IPS-15b (cell line): ENCODE results near the gene RASGRF2.
"Not testable (repeated sequence)": the region's sequence is repeated elsewhere in the genome, so short reads cannot be mapped to it uniquely, and the experiment has no call there.

Experiments used
- H3K27me3 ChIP-seq: one replicate; pipeline ENCODE4 v1.6.1; 2013; ENCODE audit warnings: low read length; ENCODE audit not compliant: control insufficient read depth, insufficient read depth
- H3K36me3 ChIP-seq: one replicate; pipeline ENCODE4 v1.6.1; 2013; ENCODE audit warnings: low read length; ENCODE audit not compliant: control insufficient read depth, insufficient read depth
- H3K4me1 ChIP-seq: one replicate; pipeline ENCODE4 v1.6.1; 2013; ENCODE audit warnings: mild to moderate bottlenecking, low read length; ENCODE audit not compliant: control insufficient read depth, insufficient read depth
- H3K4me3 ChIP-seq: one replicate; pipeline ENCODE4 v1.5.1; 2013; ENCODE audit warnings: low read depth, low read length
- H3K9ac ChIP-seq: one replicate; pipeline ENCODE4 v1.6.1; 2013; ENCODE audit warnings: low read depth, mild to moderate bottlenecking, low read length
- H3K9me3 ChIP-seq: one replicate; pipeline ENCODE4 v1.6.1; 2013; ENCODE audit warnings: mild to moderate bottlenecking, low read length; ENCODE audit not compliant: control insufficient read depth, insufficient read depth

The RASGRF2 gene

DNA sequence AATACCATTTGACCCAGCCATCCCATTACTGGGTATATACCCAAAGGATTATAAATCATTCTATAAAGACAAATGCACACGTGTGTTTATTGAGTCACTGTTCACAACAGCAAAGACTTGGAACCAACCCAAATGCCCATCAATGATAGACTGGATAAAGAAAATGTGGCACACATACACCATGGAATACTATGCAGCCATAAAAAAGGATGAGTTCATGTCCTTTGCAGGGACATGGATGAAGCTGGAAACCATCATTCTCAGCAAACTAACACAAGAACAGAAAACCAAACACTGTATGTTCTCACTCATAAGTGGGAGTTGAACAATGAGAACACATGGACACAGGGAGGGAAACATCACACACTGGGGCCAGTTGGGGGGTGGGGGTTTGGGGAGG lies 302.6 kb downstream of the RASGRF2 start:
- not testable (repeated sequence) for H3K4me3 ChIP-seq, H3K4me1 ChIP-seq, H3K9me3 ChIP-seq, H3K9ac ChIP-seq, H3K27me3 ChIP-seq, H3K36me3 ChIP-seq

GRCh38 chr5:81265101-81265500 lies 304.9 kb downstream of the RASGRF2 start:
- H3K27me3 ChIP-seq = no peaks in the 10 kb centered on the region
- no peak overlapping the region for H3K4me3 ChIP-seq

DNA sequence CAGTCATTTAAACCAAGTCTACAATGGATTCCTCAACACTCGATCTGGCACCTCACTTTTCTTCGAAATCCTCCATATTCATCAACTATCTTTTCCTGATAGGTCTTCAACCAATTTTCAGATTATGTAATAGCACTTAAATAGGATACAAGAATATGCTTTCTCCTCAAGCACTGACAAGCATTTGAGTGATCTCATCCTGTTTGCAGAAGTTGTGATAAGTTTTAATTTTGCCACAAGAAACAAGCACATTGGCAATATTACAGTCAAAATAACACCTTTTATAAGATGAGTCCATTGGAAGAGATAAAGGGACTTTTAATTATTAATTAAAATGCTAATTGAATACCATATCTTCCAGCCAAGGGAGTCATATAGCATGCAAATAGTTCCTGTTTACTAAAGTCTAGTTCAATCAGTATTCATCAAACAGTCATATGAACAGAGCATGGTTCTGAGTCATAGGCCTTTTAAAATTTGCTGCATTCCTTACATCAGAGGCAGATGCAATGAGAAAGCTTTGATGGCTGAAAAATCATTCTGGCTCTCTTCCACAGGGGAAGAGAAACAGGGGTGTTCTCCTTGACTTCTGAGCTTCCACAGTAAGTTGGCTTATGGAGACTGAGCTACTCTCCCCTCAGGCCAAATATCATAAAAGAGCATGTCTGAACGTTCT lies 308.5 kb downstream of the RASGRF2 start:
- Histone ChIP-seq H3K27me3 (no peaks in the 10 kb centered on the region), H3K9ac (no peak overlapping the region)

More at GRCh38 chr5:81265101-81265500, 304.9 kb downstream of the RASGRF2 start:
- peaks cover 13% of the 10 kb centered on the region for H3K4me1 ChIP-seq
- H3K9me3 ChIP-seq = no peaks in the 10 kb centered on the region
- no peaks in the 10 kb centered on the region for H3K36me3 ChIP-seq
- H3K9ac ChIP-seq = no peak overlapping the region

GRCh38 chr5:81269751-81270393 lies 309.7 kb downstream of the RASGRF2 start:
- H3K27me3 ChIP-seq = no peaks in the 10 kb centered on the region
- H3K9ac ChIP-seq = peak overlapping the region; percentile 73
- H3K9me3 ChIP-seq = no peaks in the 10 kb centered on the region
- H3K36me3 ChIP-seq = no peaks in the 10 kb centered on the region
- peaks cover 23% of the 10 kb centered on the region for H3K4me1 ChIP-seq
- peak overlapping the region; percentile 50 for H3K4me3 ChIP-seq

More for the DNA sequence above, 308.5 kb downstream of the RASGRF2 start:
- Histone ChIP-seq H3K9me3 (no peaks in the 10 kb centered on the region), H3K4me3 (no peak overlapping the region), H3K36me3 (no peaks in the 10 kb centered on the region), H3K4me1 (peaks cover 23% of the 10 kb centered on the region)

DNA sequence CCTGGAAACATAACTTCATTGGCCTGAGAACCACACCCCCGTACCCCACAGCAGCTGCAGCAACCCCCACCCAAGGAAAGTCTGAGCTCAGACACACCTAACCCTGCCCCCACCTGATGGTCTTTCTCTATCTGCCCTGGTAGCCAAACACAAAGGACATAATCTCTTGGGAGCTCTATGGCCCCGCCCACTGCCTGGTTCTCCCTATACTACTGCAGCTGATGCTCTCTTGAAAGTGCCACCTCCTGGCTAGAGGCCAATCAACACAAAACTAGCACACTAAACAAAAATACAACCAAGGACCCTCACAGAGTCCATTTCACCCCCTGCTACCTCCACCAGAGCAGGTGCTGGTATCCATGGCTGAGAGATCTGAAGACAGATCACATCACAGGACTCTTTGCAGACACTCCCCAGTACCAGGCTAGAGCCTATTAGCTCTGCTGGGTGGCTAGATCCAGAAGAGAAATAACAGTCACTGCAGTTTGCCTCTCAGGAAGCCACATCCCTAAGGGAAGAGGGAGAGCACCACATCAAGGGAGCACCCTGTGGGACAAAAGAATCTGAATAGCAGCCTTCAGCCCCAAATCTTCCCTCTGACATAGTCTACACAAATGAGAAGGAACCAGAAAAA lies 310.3 kb downstream of the RASGRF2 start:
- Histone ChIP-seq H3K4me3 (peak overlapping the region; percentile 50), H3K9ac (peak overlapping the region; percentile 73), H3K4me1 (peaks cover 23% of the 10 kb centered on the region)
- H3K36me3 ChIP-seq, H3K9me3 ChIP-seq, H3K27me3 ChIP-seq: not testable (repeated sequence)
